ENCODE data around the gene IL13. TPM values are rescaled to one million over a fixed set of nuclear protein-coding genes. Genes with fewer than 3 reads are reported as not detected.

IL13 gene
- total and polyA plus RNA-seq, 10 of the 15 experiments (the other 5 are each of a cell fraction or from before 2014, with no cell fraction given): 0.06 to 0.40 (median 0.11) TPM; not detected in 6

DNA sequence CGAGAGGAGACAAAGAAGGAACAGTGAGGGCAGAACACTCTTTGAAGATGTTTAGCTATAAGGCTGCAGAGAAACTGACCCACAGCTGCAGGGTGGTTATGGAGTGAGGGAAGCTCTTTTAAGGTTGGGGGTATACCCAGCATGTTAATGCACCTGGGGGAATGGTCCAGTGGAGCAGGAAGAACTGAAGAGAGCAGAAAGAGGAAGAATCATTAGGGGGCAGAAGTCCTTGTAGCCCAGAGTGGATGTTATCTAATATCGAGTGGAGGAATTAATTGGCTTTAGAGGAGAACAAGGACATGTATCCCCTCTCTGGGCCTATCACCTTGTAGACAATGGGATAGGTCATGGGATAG lies 23.5 kb downstream of the IL13 start (continued):
- TF ChIP-seq, protein P1, sequence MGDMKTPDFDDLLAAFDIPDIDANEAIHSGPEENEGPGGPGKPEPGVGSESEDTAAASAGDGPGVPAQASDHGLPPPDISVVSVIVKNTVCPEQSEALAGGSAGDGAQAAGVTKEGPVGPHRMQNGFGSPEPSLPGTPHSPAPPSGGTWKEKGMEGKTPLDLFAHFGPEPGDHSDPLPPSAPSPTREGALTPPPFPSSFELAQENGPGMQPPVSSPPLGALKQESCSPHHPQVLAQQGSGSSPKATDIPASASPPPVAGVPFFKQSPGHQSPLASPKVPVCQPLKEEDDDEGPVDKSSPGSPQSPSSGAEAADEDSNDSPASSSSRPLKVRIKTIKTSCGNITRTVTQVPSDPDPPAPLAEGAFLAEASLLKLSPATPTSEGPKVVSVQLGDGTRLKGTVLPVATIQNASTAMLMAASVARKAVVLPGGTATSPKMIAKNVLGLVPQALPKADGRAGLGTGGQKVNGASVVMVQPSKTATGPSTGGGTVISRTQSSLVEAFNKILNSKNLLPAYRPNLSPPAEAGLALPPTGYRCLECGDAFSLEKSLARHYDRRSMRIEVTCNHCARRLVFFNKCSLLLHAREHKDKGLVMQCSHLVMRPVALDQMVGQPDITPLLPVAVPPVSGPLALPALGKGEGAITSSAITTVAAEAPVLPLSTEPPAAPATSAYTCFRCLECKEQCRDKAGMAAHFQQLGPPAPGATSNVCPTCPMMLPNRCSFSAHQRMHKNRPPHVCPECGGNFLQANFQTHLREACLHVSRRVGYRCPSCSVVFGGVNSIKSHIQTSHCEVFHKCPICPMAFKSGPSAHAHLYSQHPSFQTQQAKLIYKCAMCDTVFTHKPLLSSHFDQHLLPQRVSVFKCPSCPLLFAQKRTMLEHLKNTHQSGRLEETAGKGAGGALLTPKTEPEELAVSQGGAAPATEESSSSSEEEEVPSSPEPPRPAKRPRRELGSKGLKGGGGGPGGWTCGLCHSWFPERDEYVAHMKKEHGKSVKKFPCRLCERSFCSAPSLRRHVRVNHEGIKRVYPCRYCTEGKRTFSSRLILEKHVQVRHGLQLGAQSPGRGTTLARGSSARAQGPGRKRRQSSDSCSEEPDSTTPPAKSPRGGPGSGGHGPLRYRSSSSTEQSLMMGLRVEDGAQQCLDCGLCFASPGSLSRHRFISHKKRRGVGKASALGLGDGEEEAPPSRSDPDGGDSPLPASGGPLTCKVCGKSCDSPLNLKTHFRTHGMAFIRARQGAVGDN (IDR thresholded peaks at IDR 0.05): no peak
- TF ChIP-seq KDM1A (IDR thresholded peaks at IDR 0.05; ENCODE audit: borderline replicate concordance) (no peak), NFXL1 (IDR thresholded peaks at IDR 0.05; ENCODE audit: borderline replicate concordance) (no peak), CBX5 (IDR thresholded peaks at IDR 0.05; ENCODE audit: low read depth) (no peak), ZZZ3 (IDR thresholded peaks at IDR 0.05; ENCODE audit: control insufficient read depth, insufficient read length, low read depth) (no peak), TARDBP (IDR thresholded peaks at IDR 0.05; ENCODE audit: borderline replicate concordance) (no peak), LARP7 (IDR thresholded peaks at IDR 0.05) (no peak), CBX3 (IDR thresholded peaks at IDR 0.05; ENCODE audit: borderline replicate concordance, low read depth) (no peak)
- TF ChIP-seq, protein P2, sequence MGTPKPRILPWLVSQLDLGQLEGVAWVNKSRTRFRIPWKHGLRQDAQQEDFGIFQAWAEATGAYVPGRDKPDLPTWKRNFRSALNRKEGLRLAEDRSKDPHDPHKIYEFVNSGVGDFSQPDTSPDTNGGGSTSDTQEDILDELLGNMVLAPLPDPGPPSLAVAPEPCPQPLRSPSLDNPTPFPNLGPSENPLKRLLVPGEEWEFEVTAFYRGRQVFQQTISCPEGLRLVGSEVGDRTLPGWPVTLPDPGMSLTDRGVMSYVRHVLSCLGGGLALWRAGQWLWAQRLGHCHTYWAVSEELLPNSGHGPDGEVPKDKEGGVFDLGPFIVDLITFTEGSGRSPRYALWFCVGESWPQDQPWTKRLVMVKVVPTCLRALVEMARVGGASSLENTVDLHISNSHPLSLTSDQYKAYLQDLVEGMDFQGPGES (IDR thresholded peaks at IDR 0.05): no peak
- TF ChIP-seq, protein P3, sequence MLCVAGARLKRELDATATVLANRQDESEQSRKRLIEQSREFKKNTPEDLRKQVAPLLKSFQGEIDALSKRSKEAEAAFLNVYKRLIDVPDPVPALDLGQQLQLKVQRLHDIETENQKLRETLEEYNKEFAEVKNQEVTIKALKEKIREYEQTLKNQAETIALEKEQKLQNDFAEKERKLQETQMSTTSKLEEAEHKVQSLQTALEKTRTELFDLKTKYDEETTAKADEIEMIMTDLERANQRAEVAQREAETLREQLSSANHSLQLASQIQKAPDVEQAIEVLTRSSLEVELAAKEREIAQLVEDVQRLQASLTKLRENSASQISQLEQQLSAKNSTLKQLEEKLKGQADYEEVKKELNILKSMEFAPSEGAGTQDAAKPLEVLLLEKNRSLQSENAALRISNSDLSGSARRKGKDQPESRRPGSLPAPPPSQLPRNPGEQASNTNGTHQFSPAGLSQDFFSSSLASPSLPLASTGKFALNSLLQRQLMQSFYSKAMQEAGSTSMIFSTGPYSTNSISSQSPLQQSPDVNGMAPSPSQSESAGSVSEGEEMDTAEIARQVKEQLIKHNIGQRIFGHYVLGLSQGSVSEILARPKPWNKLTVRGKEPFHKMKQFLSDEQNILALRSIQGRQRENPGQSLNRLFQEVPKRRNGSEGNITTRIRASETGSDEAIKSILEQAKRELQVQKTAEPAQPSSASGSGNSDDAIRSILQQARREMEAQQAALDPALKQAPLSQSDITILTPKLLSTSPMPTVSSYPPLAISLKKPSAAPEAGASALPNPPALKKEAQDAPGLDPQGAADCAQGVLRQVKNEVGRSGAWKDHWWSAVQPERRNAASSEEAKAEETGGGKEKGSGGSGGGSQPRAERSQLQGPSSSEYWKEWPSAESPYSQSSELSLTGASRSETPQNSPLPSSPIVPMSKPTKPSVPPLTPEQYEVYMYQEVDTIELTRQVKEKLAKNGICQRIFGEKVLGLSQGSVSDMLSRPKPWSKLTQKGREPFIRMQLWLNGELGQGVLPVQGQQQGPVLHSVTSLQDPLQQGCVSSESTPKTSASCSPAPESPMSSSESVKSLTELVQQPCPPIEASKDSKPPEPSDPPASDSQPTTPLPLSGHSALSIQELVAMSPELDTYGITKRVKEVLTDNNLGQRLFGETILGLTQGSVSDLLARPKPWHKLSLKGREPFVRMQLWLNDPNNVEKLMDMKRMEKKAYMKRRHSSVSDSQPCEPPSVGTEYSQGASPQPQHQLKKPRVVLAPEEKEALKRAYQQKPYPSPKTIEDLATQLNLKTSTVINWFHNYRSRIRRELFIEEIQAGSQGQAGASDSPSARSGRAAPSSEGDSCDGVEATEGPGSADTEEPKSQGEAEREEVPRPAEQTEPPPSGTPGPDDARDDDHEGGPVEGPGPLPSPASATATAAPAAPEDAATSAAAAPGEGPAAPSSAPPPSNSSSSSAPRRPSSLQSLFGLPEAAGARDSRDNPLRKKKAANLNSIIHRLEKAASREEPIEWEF (IDR thresholded peaks at IDR 0.05; ENCODE audit: insufficient replicate concordance, low read depth, low read length): no peak

All from GM12878 (cell line).